ENCODE data around the gene MACROH2A2. TPM values are rescaled to one million over a fixed set of nuclear protein-coding genes. Genes with fewer than 3 reads are reported as not detected.

MACROH2A2 gene
- total RNA-seq, 2 donors from 2014 or later: 2.4 to 2.5 TPM

DNA sequence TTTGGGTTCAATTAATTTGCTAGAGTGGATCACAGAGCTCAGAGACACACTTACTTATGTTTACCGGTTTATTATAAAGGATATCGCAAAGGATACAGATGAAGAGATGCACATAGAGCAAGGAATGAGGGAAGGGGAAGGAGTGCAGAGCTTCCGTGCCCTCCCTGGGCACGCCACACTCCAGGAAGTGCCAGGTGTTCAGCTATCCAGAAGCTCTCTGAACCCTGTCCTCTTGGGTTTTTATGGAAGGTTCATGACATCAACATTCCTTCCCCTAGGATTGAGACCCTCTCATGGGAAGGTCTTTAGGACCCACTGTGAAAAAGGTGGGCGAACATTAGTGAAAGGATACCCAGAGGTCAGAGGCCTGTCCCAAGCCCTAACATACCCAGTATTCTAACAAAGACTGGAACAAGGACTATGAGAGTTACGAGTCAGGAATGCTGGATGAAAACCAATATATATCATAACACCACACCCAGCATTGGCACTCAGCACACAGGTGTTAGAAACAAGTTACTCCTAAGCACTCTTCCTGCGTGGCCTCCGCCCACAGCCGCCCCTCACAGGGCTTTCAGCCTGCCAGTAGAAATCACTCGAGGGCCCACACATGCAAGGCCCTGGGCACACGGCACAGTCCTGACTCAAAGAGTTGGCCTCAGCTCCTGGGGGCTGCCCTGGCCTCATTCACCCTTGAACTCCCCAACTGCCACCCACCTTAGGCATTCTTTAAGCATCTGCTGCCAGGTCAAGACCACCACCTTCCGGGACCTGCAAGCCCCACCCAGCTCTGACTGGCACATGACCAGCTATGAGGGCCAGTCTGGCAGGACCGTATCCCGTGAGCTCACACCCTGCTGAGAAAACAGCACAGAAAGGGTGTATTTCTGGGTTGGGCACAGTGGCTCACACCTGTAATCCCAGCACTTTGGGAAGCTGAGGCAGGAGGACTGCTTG is 85.6 kb downstream of the MACROH2A2 start:
- H3K27me3 Mint-ChIP-seq: no peaks in the 10 kb centered on the region
- no peak for ATAC-seq (replicated peaks)
- no peaks in the 10 kb centered on the region for H3K36me3 Mint-ChIP-seq (ENCODE audit: low read depth)
- H3K27ac Mint-ChIP-seq: no peak overlapping the region
- H3K9me3 Mint-ChIP-seq: no peaks in the 10 kb centered on the region
- H3K4me3 Mint-ChIP-seq: no peak overlapping the region
- H3K4me1 Mint-ChIP-seq: peaks cover 7% of the 10 kb centered on the region

DNA sequence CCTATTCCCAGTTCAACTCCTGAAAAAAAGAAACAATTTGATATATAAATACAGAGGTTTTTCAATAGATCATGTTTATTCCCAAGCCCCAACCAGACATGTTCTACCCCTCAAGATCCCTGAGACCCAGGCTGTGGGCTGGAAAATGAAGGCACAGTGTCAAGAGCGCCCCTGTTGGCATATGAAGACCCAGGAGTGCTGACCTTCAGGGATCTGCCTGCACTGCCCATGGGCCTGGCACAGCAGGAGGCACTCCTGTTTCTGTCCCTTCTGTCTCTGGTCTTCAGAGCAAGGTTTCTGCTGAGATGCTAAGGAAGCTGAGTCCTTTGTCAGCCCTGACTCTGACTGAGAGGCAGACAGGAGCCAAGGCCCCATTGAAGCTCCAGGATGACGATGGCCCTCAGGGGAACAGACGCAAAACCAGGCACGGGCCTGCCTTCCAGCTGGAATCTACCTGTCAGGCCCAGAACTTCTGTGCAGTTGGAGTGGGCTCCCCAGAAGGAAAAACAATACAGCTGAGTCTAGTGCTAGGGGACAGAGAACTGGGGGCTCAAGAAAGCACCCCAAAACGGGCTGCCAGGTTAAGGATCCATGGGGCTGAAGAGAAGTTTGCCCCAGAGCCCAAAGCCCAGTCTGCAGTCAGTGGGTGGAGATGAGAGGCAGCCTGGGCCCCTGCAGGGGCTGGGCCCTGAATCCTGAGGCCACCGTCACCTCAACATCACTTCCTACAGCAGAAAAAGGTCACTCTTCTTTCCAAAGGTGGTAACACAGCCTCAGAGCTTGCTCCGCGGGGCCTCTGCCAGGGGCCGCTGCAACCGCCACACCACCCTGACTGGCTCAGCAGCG is 86.7 kb downstream of the MACROH2A2 start:
- no peaks in the 10 kb centered on the region for H3K9me3 Mint-ChIP-seq
- H3K4me1 Mint-ChIP-seq: peaks cover 10% of the 10 kb centered on the region
- no peak overlapping the region for H3K27ac Mint-ChIP-seq
- H3K36me3 Mint-ChIP-seq (ENCODE audit: low read depth): no peaks in the 10 kb centered on the region
- no peak overlapping the region for H3K4me3 Mint-ChIP-seq
- no peaks in the 10 kb centered on the region for H3K27me3 Mint-ChIP-seq
- no peak for ATAC-seq (replicated peaks)

DNA sequence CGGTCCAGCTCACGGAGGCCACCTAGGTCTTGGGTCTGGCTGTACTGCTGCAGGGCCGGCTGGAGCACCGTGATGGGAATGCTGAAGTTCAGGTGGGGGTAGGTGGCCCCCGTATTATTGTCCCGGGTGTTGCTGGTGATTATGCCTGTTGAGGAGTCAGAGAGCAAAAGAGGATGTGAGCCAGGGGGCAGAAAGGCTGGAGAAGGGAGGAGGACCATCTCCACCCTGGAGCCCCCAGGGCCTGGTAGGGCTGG is 87.3 kb downstream of the MACROH2A2 start:
- H3K4me1 Mint-ChIP-seq: peaks cover 13% of the 10 kb centered on the region
- H3K4me3 Mint-ChIP-seq: no peak overlapping the region
- no peaks in the 10 kb centered on the region for H3K36me3 Mint-ChIP-seq (ENCODE audit: low read depth)
- H3K9me3 Mint-ChIP-seq: no peaks in the 10 kb centered on the region
- H3K27ac Mint-ChIP-seq: no peak overlapping the region
- H3K27me3 Mint-ChIP-seq: no peaks in the 10 kb centered on the region
- ATAC-seq (replicated peaks): no peak

DNA sequence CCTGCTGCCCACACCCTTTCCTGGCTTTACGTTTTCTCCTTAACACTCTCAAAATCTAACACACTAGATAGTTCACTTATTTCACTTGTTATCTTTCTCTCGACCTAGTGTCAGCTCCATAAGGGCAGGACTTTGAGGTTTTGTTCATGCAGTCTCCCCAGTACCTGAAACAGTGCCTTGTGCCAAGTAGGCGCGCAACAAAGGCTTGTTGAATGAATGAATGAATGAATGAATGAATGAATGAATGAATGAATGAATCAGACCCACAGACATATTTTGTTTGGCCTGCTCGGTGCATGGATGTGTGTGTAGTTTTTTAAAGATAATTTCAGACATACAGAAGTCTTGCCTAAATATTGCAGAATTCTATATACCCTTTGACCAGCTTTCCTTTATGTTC is 87.7 kb downstream of the MACROH2A2 start:
- no peak overlapping the region for H3K4me3 Mint-ChIP-seq
- H3K9me3 Mint-ChIP-seq: no peaks in the 10 kb centered on the region
- peaks cover 13% of the 10 kb centered on the region for H3K4me1 Mint-ChIP-seq
- H3K36me3 Mint-ChIP-seq (ENCODE audit: low read depth): no peaks in the 10 kb centered on the region
- no peaks in the 10 kb centered on the region for H3K27me3 Mint-ChIP-seq
- H3K27ac Mint-ChIP-seq: no peak overlapping the region
- no peak for ATAC-seq (replicated peaks)

DNA sequence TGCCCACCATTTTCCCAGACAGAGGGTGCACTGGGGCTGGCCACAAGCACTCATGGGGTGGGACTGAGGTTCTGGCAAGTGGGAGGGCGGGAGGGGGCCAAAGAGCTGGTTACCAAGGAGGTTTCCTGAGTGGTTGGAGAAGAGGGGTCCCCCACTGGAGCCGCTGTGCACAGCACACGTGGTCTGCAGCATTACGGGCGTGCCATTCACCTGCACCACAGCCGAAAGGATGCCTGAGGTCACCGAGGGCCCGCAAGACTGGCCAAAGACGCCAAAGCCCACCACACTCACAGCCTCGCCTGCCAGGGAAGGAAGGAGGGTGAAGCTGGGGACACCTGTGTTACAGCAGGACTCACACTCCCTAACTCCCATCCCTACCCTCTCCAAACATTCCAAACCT is 89.9 kb downstream of the MACROH2A2 start:
- ATAC-seq (replicated peaks): no peak
- peaks cover 12% of the 10 kb centered on the region for H3K36me3 Mint-ChIP-seq (ENCODE audit: low read depth)
- no peaks in the 10 kb centered on the region for H3K9me3 Mint-ChIP-seq
- H3K27me3 Mint-ChIP-seq: no peaks in the 10 kb centered on the region
- H3K4me3 Mint-ChIP-seq: no peak overlapping the region
- H3K27ac Mint-ChIP-seq: no peak overlapping the region
- H3K4me1 Mint-ChIP-seq: peaks cover 17% of the 10 kb centered on the region

DNA sequence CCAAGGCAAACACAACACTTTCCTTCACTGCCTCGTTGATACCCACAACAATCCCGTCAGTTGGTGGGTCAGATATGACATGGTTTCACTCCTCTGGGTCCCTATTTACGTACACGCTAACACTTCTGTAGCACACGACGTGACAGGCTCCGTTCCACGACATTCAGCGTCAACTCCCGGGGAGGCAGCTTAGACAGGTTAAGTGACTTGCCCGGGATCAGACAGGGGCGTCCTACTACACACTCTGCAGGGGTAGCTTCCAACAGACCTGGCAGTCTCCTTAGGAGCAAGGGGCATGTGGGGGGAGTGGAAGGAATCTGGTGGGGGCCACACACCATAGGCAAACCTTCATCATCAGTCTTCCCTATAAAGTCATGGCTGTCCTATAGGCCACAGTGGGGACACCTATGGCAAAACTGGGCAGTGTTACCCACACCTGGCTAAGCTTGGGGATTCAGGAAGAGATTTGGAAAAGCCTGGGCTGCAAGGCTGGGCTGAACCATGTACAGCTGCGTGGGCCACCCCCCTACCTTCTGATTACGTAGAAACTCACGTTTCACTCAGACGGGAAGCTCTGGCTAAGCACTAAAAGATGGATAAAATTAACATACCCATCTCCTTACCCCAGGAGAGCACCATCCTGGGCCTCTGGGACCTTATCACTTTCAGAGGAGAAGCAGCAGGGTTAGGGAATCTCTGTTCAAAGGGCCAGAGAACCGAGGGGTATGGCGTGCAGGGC is 91.9 kb downstream of the MACROH2A2 start:
- no peaks in the 10 kb centered on the region for H3K9me3 Mint-ChIP-seq
- H3K27ac Mint-ChIP-seq: peak overlapping the region; percentile 74
- H3K4me1 Mint-ChIP-seq: peaks cover 14% of the 10 kb centered on the region

DNA sequence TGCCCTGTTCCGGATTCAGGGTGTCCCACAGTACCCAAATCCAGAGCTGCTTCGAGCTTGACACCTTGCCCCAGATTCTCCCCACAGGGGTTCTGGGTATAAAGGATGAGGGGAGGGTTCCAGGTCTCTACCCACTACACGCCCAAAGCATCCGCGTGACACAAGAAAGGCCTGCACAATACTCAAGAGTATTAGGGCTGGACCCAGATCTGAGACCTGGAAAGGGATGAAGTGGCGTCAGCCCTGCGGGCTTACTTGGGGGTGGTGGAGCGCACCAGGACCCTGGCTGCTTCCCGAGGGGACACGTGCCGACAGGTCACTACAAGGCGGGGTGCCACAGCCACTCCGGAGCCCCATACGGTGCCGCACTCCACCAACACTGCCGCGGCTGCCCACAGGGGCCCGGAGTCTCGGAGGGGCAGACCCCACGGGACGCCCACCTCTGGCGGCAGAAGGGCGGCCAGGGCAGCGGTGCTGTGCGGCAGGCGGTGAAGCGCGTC is 92.6 kb downstream of the MACROH2A2 start:
- Mint-ChIP-seq H3K36me3 (ENCODE audit: low read depth) (peaks cover 34% of the 10 kb centered on the region), H3K4me1 (peaks cover 14% of the 10 kb centered on the region), H3K27me3 (no peaks in the 10 kb centered on the region), H3K27ac (peak overlapping the region; percentile 74), H3K9me3 (no peaks in the 10 kb centered on the region), H3K4me3 (peak overlapping the region; percentile 85)
- ATAC-seq (replicated peaks): peak; percentile 0

More for the DNA sequence above, 91.9 kb downstream of the MACROH2A2 start:
- H3K36me3 Mint-ChIP-seq (ENCODE audit: low read depth): peaks cover 27% of the 10 kb centered on the region
- no peaks in the 10 kb centered on the region for H3K27me3 Mint-ChIP-seq
- H3K4me3 Mint-ChIP-seq: peak overlapping the region; percentile 85
- no peak for ATAC-seq (replicated peaks)

DNA sequence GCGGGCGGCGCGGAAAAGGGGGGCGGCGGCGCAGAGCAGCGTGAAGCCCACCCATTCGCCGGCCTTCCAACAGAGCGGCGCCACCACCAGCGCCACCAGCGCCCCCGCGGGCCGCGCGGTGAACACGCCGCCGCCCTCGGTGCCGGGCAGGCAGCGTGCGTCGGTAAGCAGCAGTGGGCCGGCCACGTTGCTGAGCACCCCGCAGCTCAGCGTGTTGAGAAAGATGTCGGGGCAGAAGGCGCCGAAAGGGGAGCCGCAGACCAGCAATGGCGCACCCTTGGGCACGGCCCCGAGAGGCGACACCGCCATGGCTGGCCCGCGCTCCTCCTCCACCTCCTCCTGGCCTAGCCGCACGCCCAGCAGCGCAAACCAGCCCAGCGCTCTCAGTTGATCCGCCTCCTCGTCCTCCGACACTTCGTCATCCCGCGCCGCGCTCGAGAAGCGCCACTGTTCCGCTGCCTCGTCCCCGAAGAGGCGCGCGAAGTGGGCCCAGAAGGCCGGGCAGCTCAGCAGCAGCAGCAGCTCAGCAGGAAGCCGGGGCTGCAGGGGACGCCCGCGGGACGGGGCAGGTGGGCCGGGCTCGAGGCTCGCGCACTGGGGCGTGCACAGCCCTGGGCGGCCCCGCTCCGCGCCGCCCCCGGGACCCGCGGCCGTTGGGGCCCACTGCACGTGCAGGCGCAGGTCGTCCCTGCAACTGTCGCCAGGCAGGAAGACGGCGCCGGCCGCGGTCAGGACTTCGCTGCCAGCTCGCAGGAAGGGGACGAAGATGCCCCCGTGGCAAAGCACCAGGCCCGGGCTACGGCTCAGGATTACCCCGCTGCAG is 93.2 kb downstream of the MACROH2A2 start:
- ATAC-seq (replicated peaks): peak; percentile 68
- peak overlapping the region; percentile 85 for H3K4me3 Mint-ChIP-seq
- peaks cover 14% of the 10 kb centered on the region for H3K4me1 Mint-ChIP-seq
- H3K36me3 Mint-ChIP-seq (ENCODE audit: low read depth): peaks cover 40% of the 10 kb centered on the region
- H3K9me3 Mint-ChIP-seq: no peaks in the 10 kb centered on the region
- H3K27ac Mint-ChIP-seq: peak overlapping the region; percentile 91
- no peaks in the 10 kb centered on the region for H3K27me3 Mint-ChIP-seq

DNA sequence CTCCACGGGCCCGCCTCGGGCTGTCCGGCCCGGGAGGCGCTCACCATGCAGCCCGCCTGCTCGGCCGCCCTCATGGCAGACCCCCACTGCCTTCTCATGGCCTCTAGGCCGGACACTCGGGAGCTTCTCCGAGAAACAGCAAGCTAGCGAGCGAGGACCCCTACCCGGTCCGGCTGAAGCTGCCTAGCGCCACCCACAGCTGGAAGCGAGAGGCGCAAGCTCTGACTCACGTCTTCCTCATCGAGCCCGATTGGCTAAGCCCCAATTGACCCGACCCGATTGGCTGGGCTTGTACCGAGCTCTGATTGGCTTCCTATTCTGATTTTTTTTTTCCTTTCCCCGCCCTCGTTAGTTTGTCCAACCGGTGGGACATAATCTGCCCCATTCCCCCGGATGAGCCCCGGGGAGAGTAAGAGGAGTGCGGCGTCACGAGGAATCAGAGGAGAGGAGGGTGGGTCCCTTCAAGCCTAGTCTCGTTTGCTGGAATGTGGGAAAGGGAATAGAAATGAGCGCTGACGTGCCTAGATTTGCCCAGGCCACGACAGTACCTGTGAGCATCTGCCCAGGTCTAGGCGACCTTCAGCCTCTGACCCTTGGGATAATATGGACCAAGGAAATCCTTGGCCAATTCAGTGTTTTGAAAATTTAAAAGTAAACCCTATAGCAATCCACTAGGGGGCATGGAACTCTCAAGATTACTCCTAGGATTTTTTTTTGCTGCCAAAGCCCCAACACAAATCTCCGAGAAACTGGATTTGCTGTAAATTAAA is 94.0 kb downstream of the MACROH2A2 start, which contains the start of gene TYSND1:
TYSND1 (minus strand) TSS at position 212 of the 770 bp plus-strand sequence; CDS start at position 98, 114 bp downstream.
- peak within 1 kb of the TSS; percentile 91 for H3K27ac Mint-ChIP-seq
- no peaks in the 10 kb centered on the region for H3K27me3 Mint-ChIP-seq
- H3K4me3 Mint-ChIP-seq: peak within 1 kb of the TSS; percentile 85
- H3K4me1 Mint-ChIP-seq: peaks cover 14% of the 10 kb centered on the region
- H3K9me3 Mint-ChIP-seq: no peaks in the 10 kb centered on the region
- ATAC-seq (replicated peaks): peak; percentile 92
- peaks cover 48% of the 10 kb centered on the region for H3K36me3 Mint-ChIP-seq (ENCODE audit: low read depth)

DNA sequence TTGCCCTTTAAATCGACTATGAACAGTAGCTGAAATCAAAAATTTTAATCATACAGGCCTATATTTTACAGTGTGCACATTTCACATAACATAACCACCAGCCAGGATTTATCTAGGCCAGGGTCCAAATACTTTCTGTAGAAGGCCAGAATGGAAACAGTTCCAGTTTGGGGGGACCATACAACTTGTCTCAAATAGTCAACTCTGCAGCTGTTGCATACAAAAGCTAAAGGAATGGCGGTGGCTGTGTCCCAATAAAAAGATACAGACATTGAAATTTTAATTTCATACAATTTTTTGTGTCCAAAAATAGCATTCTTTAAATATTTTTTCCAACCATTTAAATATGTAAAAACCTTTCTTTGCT is 94.6 kb downstream of the MACROH2A2 start:
- Mint-ChIP-seq H3K27me3 (no peaks in the 10 kb centered on the region), H3K4me3 (peak overlapping the region; percentile 85), H3K9me3 (no peaks in the 10 kb centered on the region), H3K27ac (peak overlapping the region; percentile 91), H3K4me1 (peaks cover 14% of the 10 kb centered on the region), H3K36me3 (ENCODE audit: low read depth) (peaks cover 54% of the 10 kb centered on the region)
- no peak for ATAC-seq (replicated peaks)

DNA sequence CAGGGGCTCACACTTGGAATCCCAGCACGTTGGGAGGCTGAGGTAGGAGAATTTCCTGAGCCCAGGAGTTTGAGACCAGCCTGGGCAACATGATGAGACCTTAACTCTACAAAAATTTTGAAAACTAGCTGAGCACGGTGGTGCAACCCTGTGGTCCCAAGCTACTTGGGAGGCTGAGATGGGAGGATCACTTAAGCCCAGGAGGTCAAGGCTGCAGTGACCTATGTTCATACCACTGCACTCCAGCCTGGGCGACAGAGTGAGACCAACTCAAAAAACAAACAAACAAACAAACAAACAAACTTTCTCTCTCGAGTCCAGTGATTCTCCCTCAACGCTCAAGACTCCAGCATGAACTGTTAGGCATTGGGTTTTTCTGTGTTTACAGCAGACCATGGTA is 95.9 kb downstream of the MACROH2A2 start:
- Mint-ChIP-seq H3K4me3 (peak overlapping the region; percentile 85), H3K36me3 (ENCODE audit: low read depth) (peaks cover 67% of the 10 kb centered on the region), H3K27me3 (no peaks in the 10 kb centered on the region), H3K27ac (peak overlapping the region; percentile 17), H3K9me3 (no peaks in the 10 kb centered on the region), H3K4me1 (peaks cover 11% of the 10 kb centered on the region)
- ATAC-seq (replicated peaks): no peak

DNA sequence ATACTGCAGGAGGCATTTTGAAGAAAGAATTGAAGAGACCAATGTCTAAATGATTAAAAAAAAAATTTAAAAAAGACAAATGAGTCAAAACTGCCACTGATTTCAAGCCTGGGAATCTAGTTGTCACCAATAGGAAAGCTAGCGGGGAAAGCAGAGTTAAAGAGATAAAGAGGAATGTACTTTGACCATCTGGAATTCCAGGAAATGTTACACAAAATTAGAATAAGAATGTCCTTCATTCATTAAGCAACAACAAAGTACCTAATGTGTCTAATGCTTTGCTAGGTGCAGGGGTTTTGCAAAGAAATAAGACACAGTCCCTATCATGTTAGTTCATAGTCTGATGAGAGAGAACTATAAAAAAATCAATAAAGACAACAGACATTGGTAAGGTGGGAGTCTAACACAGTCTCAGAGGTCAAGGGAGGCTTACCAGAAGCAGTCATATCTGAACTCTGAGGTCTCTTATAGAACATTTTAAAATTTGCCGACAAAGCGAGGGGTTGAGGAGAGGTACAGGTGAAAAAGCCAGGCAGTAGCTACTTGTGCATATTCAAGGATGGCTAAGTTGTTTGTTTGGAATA is 102.7 kb downstream of the MACROH2A2 start:
- no peak for ATAC-seq (replicated peaks)
- Mint-ChIP-seq H3K36me3 (ENCODE audit: low read depth) (peaks cover 100% of the 10 kb centered on the region), H3K4me1 (peaks cover 8% of the 10 kb centered on the region), H3K27me3 (no peaks in the 10 kb centered on the region), H3K27ac (peak overlapping the region; percentile 57), H3K9me3 (no peaks in the 10 kb centered on the region), H3K4me3 (no peak overlapping the region)

DNA sequence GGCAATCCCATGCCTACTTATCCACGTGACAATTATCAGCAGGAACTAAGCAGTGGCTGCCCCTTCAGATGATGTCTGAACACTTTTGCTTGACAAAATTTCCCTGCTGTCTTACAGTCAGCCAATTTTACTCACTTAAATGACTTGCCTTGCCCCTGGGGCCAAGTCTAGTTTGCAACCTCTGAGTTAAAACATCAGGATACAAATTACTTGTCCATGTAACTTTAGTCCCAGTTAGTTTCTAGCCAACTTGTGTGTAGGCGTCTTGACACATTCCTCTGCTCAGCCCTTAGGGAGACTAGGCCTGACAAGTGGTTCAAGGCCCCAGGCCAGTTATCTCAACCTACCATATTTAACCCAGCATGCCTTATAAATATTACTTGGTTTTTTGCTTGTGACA is 105.5 kb downstream of the MACROH2A2 start:
- Mint-ChIP-seq H3K4me3 (no peak overlapping the region), H3K27ac (no peak overlapping the region), H3K27me3 (no peaks in the 10 kb centered on the region), H3K9me3 (no peaks in the 10 kb centered on the region), H3K36me3 (ENCODE audit: low read depth) (peaks cover 100% of the 10 kb centered on the region), H3K4me1 (peaks cover 26% of the 10 kb centered on the region)
- ATAC-seq (replicated peaks): no peak

Data from activated T-helper 17 cell treated with anti-CD3 and anti-CD28 coated beads, Interleukin-2, amount 50 U/mL, for 72 hours (primary cell).